ENCODE data around the gene ANKRD22.
A peak's percentile ranks its signal among the peaks of the same experiment; 100 is the strongest.

Gene ANKRD22

DNA sequence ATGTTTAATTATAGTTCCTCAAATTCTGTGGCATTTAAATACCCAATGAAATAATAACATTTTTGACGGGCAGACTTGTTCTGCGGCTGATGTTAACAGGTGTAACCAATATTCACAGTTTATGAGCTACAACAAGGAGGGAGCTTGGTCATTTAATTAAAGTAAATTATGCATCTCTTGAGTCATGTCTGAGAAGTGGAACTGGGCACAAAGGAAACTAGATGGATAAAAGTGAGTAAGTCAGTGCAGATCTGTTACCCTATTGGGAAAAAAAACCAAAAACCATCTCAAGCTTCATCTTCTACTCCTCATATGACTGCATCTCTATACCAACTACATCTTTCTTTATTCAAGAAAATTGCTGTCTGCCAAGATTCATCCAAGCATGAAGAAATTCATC lies 24.0 kb downstream of the ANKRD22 start:
- TF ChIP-seq, protein P1, sequence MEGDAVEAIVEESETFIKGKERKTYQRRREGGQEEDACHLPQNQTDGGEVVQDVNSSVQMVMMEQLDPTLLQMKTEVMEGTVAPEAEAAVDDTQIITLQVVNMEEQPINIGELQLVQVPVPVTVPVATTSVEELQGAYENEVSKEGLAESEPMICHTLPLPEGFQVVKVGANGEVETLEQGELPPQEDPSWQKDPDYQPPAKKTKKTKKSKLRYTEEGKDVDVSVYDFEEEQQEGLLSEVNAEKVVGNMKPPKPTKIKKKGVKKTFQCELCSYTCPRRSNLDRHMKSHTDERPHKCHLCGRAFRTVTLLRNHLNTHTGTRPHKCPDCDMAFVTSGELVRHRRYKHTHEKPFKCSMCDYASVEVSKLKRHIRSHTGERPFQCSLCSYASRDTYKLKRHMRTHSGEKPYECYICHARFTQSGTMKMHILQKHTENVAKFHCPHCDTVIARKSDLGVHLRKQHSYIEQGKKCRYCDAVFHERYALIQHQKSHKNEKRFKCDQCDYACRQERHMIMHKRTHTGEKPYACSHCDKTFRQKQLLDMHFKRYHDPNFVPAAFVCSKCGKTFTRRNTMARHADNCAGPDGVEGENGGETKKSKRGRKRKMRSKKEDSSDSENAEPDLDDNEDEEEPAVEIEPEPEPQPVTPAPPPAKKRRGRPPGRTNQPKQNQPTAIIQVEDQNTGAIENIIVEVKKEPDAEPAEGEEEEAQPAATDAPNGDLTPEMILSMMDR (conservative IDR thresholded peaks at IDR 0.05; ENCODE audit: low read depth, low read length) = no peak
- DNase-seq (ENCODE audit: low read depth) = no peak
- no peak overlapping the region for H3K4me3 ChIP-seq (ENCODE audit: low read length)

DNA sequence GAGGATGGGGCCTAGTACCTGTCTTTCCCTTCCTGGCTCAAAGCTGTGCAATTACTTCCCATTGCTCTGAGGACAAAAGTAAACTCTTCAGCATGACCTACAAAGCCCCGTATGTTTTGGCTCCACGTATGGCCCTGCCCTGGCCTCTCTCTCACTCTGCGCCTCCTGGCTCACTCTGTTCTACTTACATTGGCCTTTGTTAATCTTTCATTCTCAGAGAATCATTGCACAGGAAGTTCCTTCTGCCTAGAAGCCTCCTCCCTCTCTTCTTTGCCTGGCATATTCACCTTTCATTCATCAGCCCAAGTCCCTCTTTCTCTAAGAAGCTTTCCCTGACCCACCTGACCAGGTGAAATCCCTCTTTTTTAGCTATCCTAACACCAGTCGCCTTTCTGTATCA lies 25.3 kb downstream of the ANKRD22 start:
- no peak overlapping the region for H3K4me3 ChIP-seq (ENCODE audit: low read length)
- TF ChIP-seq, protein P1 (conservative IDR thresholded peaks at IDR 0.05; ENCODE audit: low read depth, low read length) = no peak
- no peak for DNase-seq (ENCODE audit: low read depth)

DNA sequence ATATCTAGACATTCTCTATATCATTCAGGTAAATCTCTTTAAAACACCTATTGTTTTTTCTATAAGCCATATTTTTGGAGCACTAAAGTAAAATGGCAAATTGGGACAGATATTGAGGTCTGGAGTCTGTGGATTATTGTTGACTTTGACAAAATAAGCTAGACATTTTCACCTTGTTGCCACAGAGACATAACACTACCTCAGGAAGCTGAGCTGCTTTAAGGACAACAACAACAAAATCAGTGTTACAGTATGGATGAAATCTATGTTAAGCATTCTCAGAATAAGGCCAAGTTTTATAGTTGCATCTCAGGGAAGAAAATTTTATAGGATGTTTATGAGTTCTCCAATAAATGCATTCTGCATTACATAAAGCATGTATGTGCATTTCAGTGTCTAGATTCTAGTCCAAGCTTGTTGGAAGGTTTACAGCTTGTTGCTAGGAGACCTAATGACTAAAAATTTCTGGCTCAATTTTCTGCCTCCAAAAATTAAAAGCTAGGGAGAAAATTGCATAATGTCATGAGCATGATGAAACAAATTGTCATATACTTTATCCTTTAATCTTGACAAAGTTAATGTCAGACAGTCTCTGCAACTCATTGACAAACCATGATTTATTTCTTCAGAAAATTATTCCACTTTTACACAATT lies 30.8 kb downstream of the ANKRD22 start:
- DNase-seq (ENCODE audit: low read depth) = no peak
- TF ChIP-seq, protein P1 (conservative IDR thresholded peaks at IDR 0.05; ENCODE audit: low read depth, low read length) = no peak
- no peak overlapping the region for H3K4me3 ChIP-seq (ENCODE audit: low read length)

DNA sequence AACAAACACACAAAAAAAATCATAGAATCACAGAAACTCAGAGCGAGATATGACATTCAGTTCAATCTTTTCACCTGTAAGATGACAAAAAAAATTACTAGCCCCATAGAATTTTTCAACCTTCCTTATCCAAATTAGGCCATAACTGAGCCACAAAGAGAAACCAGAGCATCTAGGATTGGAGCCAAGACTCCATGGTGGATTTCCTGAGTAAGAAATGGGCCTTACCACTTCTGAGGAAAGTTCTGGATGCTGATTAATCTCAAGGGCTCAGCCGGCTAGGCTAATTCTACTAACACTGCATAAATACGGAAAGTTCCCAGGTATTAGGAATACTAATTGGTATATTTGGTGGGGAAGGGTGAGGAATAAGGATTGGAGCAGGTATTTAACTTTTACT lies 32.4 kb downstream of the ANKRD22 start:
- no peak for DNase-seq (ENCODE audit: low read depth)
- TF ChIP-seq, protein P1 (conservative IDR thresholded peaks at IDR 0.05; ENCODE audit: low read depth, low read length) = no peak
- no peak overlapping the region for H3K4me3 ChIP-seq (ENCODE audit: low read length)

DNA sequence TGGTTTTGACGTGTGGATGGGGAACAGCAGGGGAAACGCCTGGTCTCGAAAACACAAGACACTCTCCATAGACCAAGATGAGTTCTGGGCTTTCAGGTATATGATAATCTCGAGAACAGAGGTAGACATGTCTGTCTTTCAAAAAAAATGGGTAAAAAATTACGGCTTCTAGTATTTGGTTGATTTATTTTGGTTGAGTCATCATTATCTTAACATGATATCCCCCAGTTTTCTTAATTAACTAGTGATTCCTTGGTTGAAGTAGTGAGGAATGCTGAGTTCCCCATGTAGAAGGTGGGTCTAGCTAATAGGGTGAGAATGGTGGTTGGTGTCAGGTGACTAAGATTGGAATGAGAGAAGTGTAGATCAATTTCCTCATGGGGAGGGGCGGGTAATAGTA lies 38.4 kb downstream of the ANKRD22 start:
- H3K4me3 ChIP-seq (ENCODE audit: low read length) = no peak overlapping the region
- TF ChIP-seq, protein P1 (conservative IDR thresholded peaks at IDR 0.05; ENCODE audit: low read depth, low read length) = no peak
- no peak for DNase-seq (ENCODE audit: low read depth)

DNA sequence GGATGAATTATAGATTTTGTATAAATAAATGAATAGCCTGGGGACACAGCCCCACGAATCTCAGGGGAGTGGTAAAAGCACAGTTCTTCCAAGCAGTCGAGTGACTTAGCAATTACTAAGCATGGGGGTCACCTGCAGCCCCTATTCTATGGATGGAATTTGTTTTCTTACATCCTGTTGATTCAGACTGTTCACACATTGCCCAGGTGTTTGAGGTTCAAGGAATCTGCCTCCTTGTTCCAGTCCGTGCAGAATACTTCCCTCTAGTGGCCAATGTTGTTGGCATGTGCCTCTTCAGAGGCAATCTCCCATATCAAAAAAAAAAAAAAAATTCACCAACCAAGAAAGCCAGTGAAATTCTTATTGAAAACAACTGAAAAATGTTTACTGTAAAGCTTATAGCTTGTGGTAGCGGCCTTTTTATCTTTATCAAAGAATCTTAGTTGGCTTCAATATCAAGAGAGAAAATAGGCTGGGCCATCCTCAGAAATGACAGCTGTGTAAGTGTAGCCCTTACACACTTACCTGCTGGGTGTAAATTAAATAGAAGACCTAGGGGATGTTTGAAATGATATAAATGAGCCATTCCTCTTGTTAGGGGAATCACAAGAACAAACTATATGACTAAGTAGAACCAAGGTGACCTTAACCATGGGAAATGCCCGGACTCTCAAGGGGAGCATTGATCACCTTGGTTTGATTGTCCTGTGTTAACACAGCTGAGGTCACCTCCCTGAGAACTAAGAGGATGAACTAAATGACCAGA lies 41.3 kb downstream of the ANKRD22 start:
- DNase-seq (ENCODE audit: low read depth) = peak; percentile 20
- H3K4me3 ChIP-seq (ENCODE audit: low read length) = no peak overlapping the region
- TF ChIP-seq, protein P1 (conservative IDR thresholded peaks at IDR 0.05; ENCODE audit: low read depth, low read length) = peak; percentile 90

DNA sequence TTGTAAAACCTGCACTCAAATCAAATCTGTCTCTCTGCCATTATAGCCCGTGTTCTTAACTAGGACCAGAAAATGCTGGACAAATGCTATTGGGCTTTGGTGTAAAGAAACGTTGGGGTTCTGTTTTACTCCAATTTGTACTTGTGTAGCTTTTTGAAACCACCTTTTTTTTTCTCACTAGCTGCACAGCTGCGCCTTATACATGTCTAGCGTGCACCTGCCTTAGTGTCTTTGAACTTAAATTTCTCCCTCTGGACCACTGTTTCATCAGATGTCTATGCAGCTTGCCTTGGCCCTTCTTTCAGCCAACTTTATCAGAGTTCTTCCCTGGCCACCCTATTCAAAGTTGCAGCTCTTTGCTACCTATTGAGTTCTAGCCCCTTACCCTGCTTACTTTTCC lies 42.0 kb downstream of the ANKRD22 start:
- no peak overlapping the region for H3K4me3 ChIP-seq (ENCODE audit: low read length)
- TF ChIP-seq, protein P1 (conservative IDR thresholded peaks at IDR 0.05; ENCODE audit: low read depth, low read length) = no peak
- no peak for DNase-seq (ENCODE audit: low read depth)

Data from retinal pigment epithelial cell (primary cell).